ENCODE measurements around the gene PRKAG2. TPM values are rescaled to one million over a fixed set of nuclear protein-coding genes. Genes with fewer than 3 reads are reported as not detected.
"Not testable (repeated sequence)": the region's sequence is repeated elsewhere in the genome, so short reads cannot be mapped to it uniquely, and the experiment has no call there.

The PRKAG2 gene
- total RNA-seq, 2 donors from 2014 or later, result 38.3 to 78.5 TPM

DNA sequence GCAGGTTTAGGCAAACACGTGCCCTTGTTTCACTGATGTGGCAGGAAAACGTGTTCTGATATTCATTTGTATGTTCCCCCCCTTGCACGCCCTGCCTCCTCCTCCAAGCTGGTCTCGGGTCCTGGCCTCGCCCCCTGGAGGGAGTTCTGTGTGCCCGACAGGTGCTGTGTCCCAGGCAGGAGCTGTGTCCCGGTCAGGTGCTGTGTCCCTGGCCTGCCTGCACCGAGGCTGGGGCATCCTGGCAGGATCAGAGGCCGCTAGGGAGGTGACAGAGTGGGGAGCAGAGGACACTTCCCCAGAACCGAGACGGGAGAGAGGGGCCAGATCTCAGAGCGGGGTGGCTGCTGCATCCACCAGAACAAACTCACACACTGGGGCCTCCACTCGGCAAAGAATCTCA is 45.3 kb downstream of the PRKAG2 start:
- DNase-seq (ENCODE audit: low spot score) (no peak), ATAC-seq (ENCODE audit: insufficient number of reproducible peaks, low FRiP score, low read depth) (no peak)
- Histone ChIP-seq H3K36me3 (no peaks in the 10 kb centered on the region), H3K4me1 (ENCODE audit: control insufficient read depth in 1 of 2, low read depth in 2 of 2) (no peaks in the 10 kb centered on the region), H3K27ac (no peak overlapping the region), H3K27me3 (replicated peaks; ENCODE audit: insufficient read depth) (no peaks in the 10 kb centered on the region), H3K9me3 (no peaks in the 10 kb centered on the region), H3K4me3 (no peak overlapping the region)
- TF ChIP-seq, protein P1, sequence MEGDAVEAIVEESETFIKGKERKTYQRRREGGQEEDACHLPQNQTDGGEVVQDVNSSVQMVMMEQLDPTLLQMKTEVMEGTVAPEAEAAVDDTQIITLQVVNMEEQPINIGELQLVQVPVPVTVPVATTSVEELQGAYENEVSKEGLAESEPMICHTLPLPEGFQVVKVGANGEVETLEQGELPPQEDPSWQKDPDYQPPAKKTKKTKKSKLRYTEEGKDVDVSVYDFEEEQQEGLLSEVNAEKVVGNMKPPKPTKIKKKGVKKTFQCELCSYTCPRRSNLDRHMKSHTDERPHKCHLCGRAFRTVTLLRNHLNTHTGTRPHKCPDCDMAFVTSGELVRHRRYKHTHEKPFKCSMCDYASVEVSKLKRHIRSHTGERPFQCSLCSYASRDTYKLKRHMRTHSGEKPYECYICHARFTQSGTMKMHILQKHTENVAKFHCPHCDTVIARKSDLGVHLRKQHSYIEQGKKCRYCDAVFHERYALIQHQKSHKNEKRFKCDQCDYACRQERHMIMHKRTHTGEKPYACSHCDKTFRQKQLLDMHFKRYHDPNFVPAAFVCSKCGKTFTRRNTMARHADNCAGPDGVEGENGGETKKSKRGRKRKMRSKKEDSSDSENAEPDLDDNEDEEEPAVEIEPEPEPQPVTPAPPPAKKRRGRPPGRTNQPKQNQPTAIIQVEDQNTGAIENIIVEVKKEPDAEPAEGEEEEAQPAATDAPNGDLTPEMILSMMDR (IDR thresholded peaks at IDR 0.05), result no peak

DNA sequence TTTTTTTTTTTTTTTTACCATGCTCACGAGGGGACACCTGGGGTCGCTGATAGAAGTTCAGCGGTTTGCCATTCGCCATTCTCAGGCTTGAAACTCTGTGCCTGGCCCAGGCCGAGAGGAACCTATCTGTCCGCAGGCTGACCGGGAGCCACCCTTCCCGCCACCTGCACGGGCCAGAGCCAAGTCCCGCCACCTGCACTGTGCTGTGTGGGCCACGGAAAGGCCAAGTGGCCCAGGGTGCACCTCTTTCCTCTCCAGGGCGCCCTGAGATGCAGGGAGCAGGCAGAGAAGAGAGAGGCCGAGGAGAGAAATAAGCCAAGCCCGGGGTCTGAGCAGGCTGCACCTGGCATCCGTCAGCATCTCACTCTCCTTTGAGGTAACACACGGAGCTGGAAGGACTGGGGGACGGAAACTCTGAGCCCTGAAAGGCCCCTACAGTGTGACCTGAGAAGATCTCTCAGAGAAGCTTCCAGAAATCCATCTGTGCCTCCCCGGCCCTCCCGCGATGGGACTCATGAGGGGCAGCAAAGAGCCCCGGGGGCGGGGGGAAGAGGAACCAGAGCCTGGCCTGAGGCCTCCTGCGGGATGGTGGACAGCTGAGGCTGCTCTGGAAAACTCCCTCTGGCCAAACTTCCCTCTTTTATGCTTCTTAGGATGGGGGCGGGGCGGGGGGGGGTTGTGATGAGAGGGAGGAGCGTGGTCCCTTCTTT is 46.6 kb downstream of the PRKAG2 start:
- no peaks in the 10 kb centered on the region for H3K9me3 ChIP-seq
- H3K4me3 ChIP-seq, result no peak overlapping the region
- TF ChIP-seq, protein P1 (IDR thresholded peaks at IDR 0.05), result no peak
- no peaks in the 10 kb centered on the region for H3K27me3 ChIP-seq (replicated peaks; ENCODE audit: insufficient read depth)
- DNase-seq (ENCODE audit: low spot score) (no peak), ATAC-seq (ENCODE audit: insufficient number of reproducible peaks, low FRiP score, low read depth) (no peak)
- H3K36me3 ChIP-seq, result no peaks in the 10 kb centered on the region
- peaks cover 8 to 9% of the 10 kb centered on the region in 2 donors for H3K4me1 ChIP-seq (ENCODE audit: control insufficient read depth in 1 of 2, low read depth in 2 of 2)
- no peak overlapping the region for H3K27ac ChIP-seq

DNA sequence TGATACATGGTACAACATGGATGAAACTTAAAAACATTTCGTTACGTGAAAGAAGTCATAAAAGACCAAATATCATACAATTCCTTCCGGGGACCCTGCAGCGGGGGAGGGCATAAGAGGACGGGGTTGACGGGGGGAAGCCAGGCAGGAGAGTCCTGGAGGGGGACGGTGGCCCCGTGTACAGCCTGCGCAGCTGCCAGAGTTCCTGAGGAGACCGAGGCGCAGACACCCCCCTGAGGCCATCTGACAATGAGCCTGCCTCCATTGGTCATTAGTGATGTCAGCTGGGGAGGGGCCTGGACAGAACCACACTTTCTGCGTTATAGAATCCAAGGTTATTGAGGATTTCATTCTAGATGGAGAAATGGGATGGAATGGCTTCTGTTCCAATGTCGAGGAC is 47.2 kb downstream of the PRKAG2 start:
- ATAC-seq (ENCODE audit: insufficient number of reproducible peaks, low FRiP score, low read depth), result no peak
- H3K9me3 ChIP-seq, result no peaks in the 10 kb centered on the region
- TF ChIP-seq, protein P1 (IDR thresholded peaks at IDR 0.05), result no peak
- H3K4me3 ChIP-seq, result no peak overlapping the region
- peaks cover 10 to 14% of the 10 kb centered on the region in 2 donors for H3K4me1 ChIP-seq (ENCODE audit: control insufficient read depth in 1 of 2, low read depth in 2 of 2)
- no peak overlapping the region for H3K27ac ChIP-seq
- no peaks in the 10 kb centered on the region for H3K27me3 ChIP-seq (replicated peaks; ENCODE audit: insufficient read depth)
- DNase-seq (ENCODE audit: low spot score), result no peak
- no peaks in the 10 kb centered on the region for H3K36me3 ChIP-seq

- no peak for DNase-seq (ENCODE audit: low spot score)
Observed at GRCh38 chr7:151827620-151828019, 49.3 kb downstream of the PRKAG2 start.

DNA sequence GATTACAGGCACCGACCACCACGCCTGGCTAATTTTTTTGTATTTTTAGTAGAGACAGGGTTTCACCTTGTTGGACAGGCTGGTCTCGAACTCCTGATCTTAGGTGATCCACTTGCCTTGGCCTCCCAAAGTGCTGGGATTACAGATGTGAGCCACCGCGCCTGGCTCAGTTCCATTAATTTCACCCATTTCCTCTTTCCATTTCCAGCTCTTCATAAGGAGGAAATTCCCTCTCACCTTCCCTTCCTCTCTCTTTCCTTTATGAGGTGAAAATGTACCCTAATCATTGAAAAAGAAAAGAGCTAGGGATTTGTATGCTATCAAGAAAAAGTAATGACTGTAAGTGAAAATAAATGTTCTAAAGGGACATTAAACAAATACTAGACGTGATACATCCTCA is 50.6 kb downstream of the PRKAG2 start:
- not testable (repeated sequence) for H3K4me3 ChIP-seq; H3K27ac ChIP-seq; DNase-seq (ENCODE audit: low spot score); H3K36me3 ChIP-seq; H3K27me3 ChIP-seq (replicated peaks; ENCODE audit: insufficient read depth); ATAC-seq (ENCODE audit: insufficient number of reproducible peaks, low FRiP score, low read depth); H3K9me3 ChIP-seq
- H3K4me1 ChIP-seq (ENCODE audit: control insufficient read depth in 1 of 2, low read depth in 2 of 2), result peaks cover 10 to 18% of the 10 kb centered on the region in 2 donors

More at GRCh38 chr7:151827620-151828019, 49.3 kb downstream of the PRKAG2 start:
- Histone ChIP-seq H3K36me3 (no peaks in the 10 kb centered on the region), H3K27ac (no peak overlapping the region), H3K9me3 (no peaks in the 10 kb centered on the region), H3K4me1 (ENCODE audit: control insufficient read depth in 1 of 2, low read depth in 2 of 2) (peaks cover 10 to 18% of the 10 kb centered on the region in 2 donors), H3K4me3 (no peak overlapping the region), H3K27me3 (replicated peaks; ENCODE audit: insufficient read depth) (no peaks in the 10 kb centered on the region)
- ATAC-seq (ENCODE audit: insufficient number of reproducible peaks, low FRiP score, low read depth), result no peak
- TF ChIP-seq, protein P1 (IDR thresholded peaks at IDR 0.05), result no peak

GRCh38 chr7:151825721-151826120 is 51.2 kb downstream of the PRKAG2 start:
- no peaks in the 10 kb centered on the region for H3K27me3 ChIP-seq (replicated peaks; ENCODE audit: insufficient read depth)
- no peaks in the 10 kb centered on the region for H3K36me3 ChIP-seq
- ATAC-seq (ENCODE audit: insufficient number of reproducible peaks, low FRiP score, low read depth) (no peak), DNase-seq (ENCODE audit: low spot score) (no peak)
- H3K27ac ChIP-seq, result no peak overlapping the region
- no peaks in the 10 kb centered on the region for H3K9me3 ChIP-seq
- H3K4me1 ChIP-seq (ENCODE audit: control insufficient read depth in 1 of 2, low read depth in 2 of 2), result peaks cover 10 to 18% of the 10 kb centered on the region in 2 donors
- TF ChIP-seq, protein P1 (IDR thresholded peaks at IDR 0.05), result no peak
- H3K4me3 ChIP-seq, result no peak overlapping the region
